ENCODE measurements around the gene LOC101059915.

The LOC101059915 gene

DNA sequence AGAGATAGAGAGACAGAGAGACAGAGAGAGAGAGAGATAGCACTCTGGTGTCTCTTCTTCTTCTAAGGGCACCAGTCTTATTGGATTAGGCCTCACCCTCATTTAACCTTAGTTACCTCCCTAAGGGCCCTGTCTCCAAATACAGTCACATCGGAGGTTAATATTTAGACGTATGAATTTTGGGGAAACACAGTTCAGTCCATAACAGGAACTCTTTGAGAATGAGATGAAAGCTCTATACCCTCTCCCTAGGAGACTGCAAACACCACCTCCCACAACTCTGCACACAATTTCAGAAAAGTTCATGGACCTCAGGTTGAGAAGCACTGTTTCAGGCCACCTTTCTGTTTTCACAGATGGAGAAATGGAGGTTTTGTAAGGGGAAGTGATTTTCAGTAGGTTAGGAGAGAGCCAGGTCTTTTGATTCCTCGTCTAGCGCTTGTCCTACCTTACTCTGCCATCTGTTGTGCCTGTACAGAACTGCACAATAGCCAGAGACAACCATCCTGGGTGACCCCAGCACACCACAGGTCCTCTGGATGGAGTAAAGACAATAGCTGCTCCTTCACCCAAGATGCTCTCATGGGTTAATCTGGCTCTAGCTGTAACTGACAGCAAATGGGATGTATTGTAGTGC is 16.9 kb upstream of the LOC101059915 start:
- H3K9me3 Mint-ChIP-seq: no peaks in the 10 kb centered on the region
- H3K36me3 Mint-ChIP-seq (ENCODE audit: low read depth): no peaks in the 10 kb centered on the region
- ATAC-seq (ENCODE audit: poor library complexity): peak; percentile 73
- H3K27me3 ChIP-seq (ENCODE audit: control insufficient read depth in 1 of 2, insufficient read depth in 2 of 2, low read length in 2 of 2): no peaks in the 10 kb centered on the region
- H3K4me1 Mint-ChIP-seq (ENCODE audit: low read depth): peaks cover 9% of the 10 kb centered on the region
- peak in 5 of 14 experiments; percentile 5 to 68 (median 54) for DNase-seq
- ChIA-PET CTCF (interaction anchor here (0.7 kb wide), 1 partner anchor 28 kb away, joined by 3 read pairs; no protein-coding TSS in a partner anchor), POLR2A (no interaction called here)
- no peaks in the 10 kb centered on the region for H3K27me3 Mint-ChIP-seq
- H3K4me3 ChIP-seq (ENCODE audit: low read length): no peak overlapping the region
- no peak overlapping the region for H3K27ac Mint-ChIP-seq
- TF ChIP-seq CTCF (IDR thresholded peaks at IDR 0.05): no peak
- H3K9me3 ChIP-seq (ENCODE audit: control insufficient read depth in 1 of 2, insufficient read depth in 1 of 2, low read length in 2 of 2): no peaks in the 10 kb centered on the region
- peaks cover 6% of the 10 kb centered on the region for H3K4me1 ChIP-seq (ENCODE audit: insufficient read depth, low read length)
- H3K4me3 Mint-ChIP-seq: no peak overlapping the region
- no peak overlapping the region for H3K27ac ChIP-seq (ENCODE audit: low read depth in 1 of 2, low read length in 2 of 2)
- no peaks in the 10 kb centered on the region for H3K36me3 ChIP-seq (ENCODE audit: insufficient read depth, low read length)
- intact Hi-C loops (cut with DNase I, micrococcal nuclease): loop anchor here in 1 of 2 experiments (5.0 kb wide), 3 partner anchors 43 to 218 kb away; no protein-coding TSS in a partner anchor

GRCh38 chrX:71652405-71652804 is 14.9 kb upstream of the LOC101059915 start:
- no peaks in the 10 kb centered on the region for H3K9me3 ChIP-seq (ENCODE audit: control insufficient read depth in 1 of 2, insufficient read depth in 1 of 2, low read length in 2 of 2)
- no peak overlapping the region for H3K27ac ChIP-seq (ENCODE audit: low read depth in 1 of 2, low read length in 2 of 2)
- H3K36me3 ChIP-seq (ENCODE audit: insufficient read depth, low read length): no peaks in the 10 kb centered on the region
- Mint-ChIP-seq H3K9me3 (no peaks in the 10 kb centered on the region), H3K4me3 (no peak overlapping the region), H3K27me3 (no peaks in the 10 kb centered on the region), H3K27ac (no peak overlapping the region), H3K4me1 (ENCODE audit: low read depth) (peaks cover 9% of the 10 kb centered on the region), H3K36me3 (ENCODE audit: low read depth) (no peaks in the 10 kb centered on the region)
- intact Hi-C loops (cut with DNase I, micrococcal nuclease): loop anchor here (1.0 to 5.0 kb wide), 4 partner anchors 43 to 220 kb away; no protein-coding TSS in a partner anchor
- H3K4me3 ChIP-seq (ENCODE audit: low read length): no peak overlapping the region
- no peaks in the 10 kb centered on the region for H3K27me3 ChIP-seq (ENCODE audit: control insufficient read depth in 1 of 2, insufficient read depth in 2 of 2, low read length in 2 of 2)
- DNase-seq: peak in 13 of 14 experiments; percentile 20 to 76 (median 39)
- ATAC-seq (ENCODE audit: poor library complexity): peak; percentile 71
- POLR2A ChIA-PET: interaction anchor here (0.6 kb wide), 1 partner anchor 70 kb away, joined by 3 read pairs; no protein-coding TSS in a partner anchor
- peak; percentile 64 for TF ChIP-seq CTCF (IDR thresholded peaks at IDR 0.05)
- CTCF ChIA-PET: interaction anchor here (0.6 to 1.0 kb wide), 4 partner anchors 27 to 89 kb away, joined by 3 to 4 read pairs (median 4); no protein-coding TSS in a partner anchor
- peaks cover 6% of the 10 kb centered on the region for H3K4me1 ChIP-seq (ENCODE audit: insufficient read depth, low read length)

DNA sequence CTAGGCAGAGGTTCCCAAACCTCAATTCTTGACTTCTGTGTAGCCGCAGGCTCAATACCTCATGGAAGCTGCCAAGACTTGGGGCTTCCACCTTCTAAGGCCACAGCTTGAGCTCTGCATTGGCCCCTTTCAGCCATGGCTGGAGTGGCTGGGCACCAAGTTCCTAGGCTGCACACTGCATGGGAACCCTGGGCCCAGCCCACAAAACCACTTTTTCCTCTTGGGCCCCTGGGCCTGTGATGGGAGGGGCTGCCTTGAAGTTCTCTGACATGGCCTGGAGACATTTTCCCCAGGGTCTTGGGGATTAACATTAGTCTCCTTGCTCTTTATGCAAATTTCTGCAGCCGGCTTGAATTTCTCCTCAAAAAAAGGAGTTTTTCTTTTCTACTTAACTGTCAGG is 14.0 kb upstream of the LOC101059915 start:
- H3K27ac ChIP-seq (ENCODE audit: low read depth in 1 of 2, low read length in 2 of 2): no peak overlapping the region
- no peaks in the 10 kb centered on the region for H3K27me3 ChIP-seq (ENCODE audit: control insufficient read depth in 1 of 2, insufficient read depth in 2 of 2, low read length in 2 of 2)
- intact Hi-C loops (cut with DNase I, micrococcal nuclease): loop anchor here in 1 of 2 experiments (5.0 kb wide), 3 partner anchors 46 to 221 kb away; no protein-coding TSS in a partner anchor
- TF ChIP-seq CTCF (IDR thresholded peaks at IDR 0.05): no peak
- no peak overlapping the region for H3K4me3 Mint-ChIP-seq
- peaks cover 9% of the 10 kb centered on the region for H3K4me1 Mint-ChIP-seq (ENCODE audit: low read depth)
- H3K4me3 ChIP-seq (ENCODE audit: low read length): no peak overlapping the region
- DNase-seq: no peak
- no peaks in the 10 kb centered on the region for H3K36me3 ChIP-seq (ENCODE audit: insufficient read depth, low read length)
- ChIA-PET POLR2A (no interaction called here), CTCF (no interaction called here)
- no peak for ATAC-seq (ENCODE audit: poor library complexity)
- no peaks in the 10 kb centered on the region for H3K27me3 Mint-ChIP-seq
- H3K36me3 Mint-ChIP-seq (ENCODE audit: low read depth): no peaks in the 10 kb centered on the region
- no peaks in the 10 kb centered on the region for H3K9me3 ChIP-seq (ENCODE audit: control insufficient read depth in 1 of 2, insufficient read depth in 1 of 2, low read length in 2 of 2)
- H3K9me3 Mint-ChIP-seq: no peaks in the 10 kb centered on the region
- peaks cover 6% of the 10 kb centered on the region for H3K4me1 ChIP-seq (ENCODE audit: insufficient read depth, low read length)
- no peak overlapping the region for H3K27ac Mint-ChIP-seq
